Astrocyte of the cerebellum (primary cell): Measurements from ENCODE around the gene CHRDL1.

Experiments used
- DNase-seq: peaks from one replicate; pipeline ENCODE4 v3.0.0-alpha.2; 2011; ENCODE audit warnings: low read depth
- H3K4me3 ChIP-seq: 2 replicates; pipeline ENCODE4 v1.5.1; 2011; ENCODE audit warnings: mild to moderate bottlenecking, low read depth, low read length, moderate library complexity
- CTCF ChIP-seq: IDR thresholded peaks from 2 replicates; pipeline ENCODE4 v1.5.1; 2012; ENCODE audit warnings: low read length, low read depth, moderate library complexity, mild to moderate bottlenecking; ENCODE audit errors: missing control alignments
- in situ Hi-C: cut with HindIII; loops from 2 replicates; pipeline ENCODE4 v1.10.0; 2017; ENCODE audit warnings: low sequenced_read_pairs

Gene CHRDL1

GRCh38 chrX:110733166-110733565 is 62.5 kb downstream of the CHRDL1 start:
- no peak for TF ChIP-seq CTCF
- no peak for DNase-seq
- in situ Hi-C loops = no loop called here
- no peak overlapping the region for H3K4me3 ChIP-seq

- no peak for TF ChIP-seq CTCF
- in situ Hi-C loops = no loop called here
- no peak for DNase-seq
Observed at GRCh38 chrX:110732266-110732665, 63.4 kb downstream of the CHRDL1 start.

GRCh38 chrX:110723844-110724243 is 71.8 kb downstream of the CHRDL1 start:
- TF ChIP-seq CTCF = no peak
- no peak for DNase-seq
- H3K4me3 ChIP-seq = no peak overlapping the region
- in situ Hi-C loops = no loop called here

More at GRCh38 chrX:110732266-110732665, 63.4 kb downstream of the CHRDL1 start:
- no peak overlapping the region for H3K4me3 ChIP-seq

GRCh38 chrX:110722135-110722534 is 73.5 kb downstream of the CHRDL1 start:
- TF ChIP-seq CTCF = no peak
- DNase-seq = no peak
- in situ Hi-C loops = no loop called here
- no peak overlapping the region for H3K4me3 ChIP-seq

GRCh38 chrX:110713666-110714065 is 82.0 kb downstream of the CHRDL1 start:
- TF ChIP-seq CTCF = no peak
- no peak overlapping the region for H3K4me3 ChIP-seq
- in situ Hi-C loops = no loop called here
- no peak for DNase-seq

- no peak overlapping the region for H3K4me3 ChIP-seq
- in situ Hi-C loops = no loop called here
- no peak for TF ChIP-seq CTCF
- DNase-seq = no peak
Observed at GRCh38 chrX:110706446-110706845, 89.2 kb downstream of the CHRDL1 start.

- no peak overlapping the region for H3K4me3 ChIP-seq
- TF ChIP-seq CTCF = no peak
- DNase-seq = no peak
- in situ Hi-C loops = no loop called here
Observed at GRCh38 chrX:110703641-110704040, 92.0 kb downstream of the CHRDL1 start.
